MCF 10A (cell line): Measurements from ENCODE around the gene PGM5. TPM values are rescaled to one million over a fixed set of nuclear protein-coding genes. Genes with fewer than 3 reads are reported as not detected.
A peak's percentile ranks its signal among the peaks of the same experiment; 100 is the strongest.

ENCODE experiments used
- BruUV-seq: library from RNA; stranded (reverse); fragments of 400-500 nt; replicated peaks from 2 replicates; lab custom pipeline; 2021; lab: Mats Ljungman, UMichigan
- CTCF ChIA-PET: fragments of 300-600 bp; sonication (Branson Sonifier 250); formaldehyde crosslinking; extraction: SDS; loops from one replicate; lab custom pipeline; 2021; ENCODE audit warnings: antibody characterized with exemption, inconsistent platforms; lab: Yijun Ruan, JAX
- POLR2A ChIA-PET: fragments of 300-600, 350-650 bp; sonication (Branson Sonifier 250); formaldehyde crosslinking; extraction: SDS; loops from one replicate; lab custom pipeline; 2020; ENCODE audit warnings: antibody characterized with exemption, inconsistent platforms; lab: Yijun Ruan, JAX
- DNase-seq: peaks from one replicate; pipeline ENCODE4 v3.0.0-alpha.2; 2018; ENCODE audit not compliant: unreplicated experiment
- H3K27ac Mint-ChIP-seq: one replicate; pipeline ENCODE4 v1.8.0; 2022; ENCODE audit warnings: mild to moderate bottlenecking, low read depth, mixed read lengths; ENCODE audit not compliant: unreplicated experiment
- H3K27me3 Mint-ChIP-seq: one replicate; pipeline ENCODE4 v1.8.0; 2022; ENCODE audit warnings: mixed read lengths; ENCODE audit not compliant: insufficient read depth, unreplicated experiment
- H3K36me3 Mint-ChIP-seq: one replicate; pipeline ENCODE4 v1.8.0; 2022; ENCODE audit warnings: mild to moderate bottlenecking, moderate library complexity, mixed read lengths; ENCODE audit not compliant: insufficient read depth, unreplicated experiment
- H3K4me1 Mint-ChIP-seq: one replicate; pipeline ENCODE4 v1.8.0; 2022; ENCODE audit warnings: mixed read lengths; ENCODE audit not compliant: insufficient read depth, unreplicated experiment
- H3K4me3 Mint-ChIP-seq: one replicate; pipeline ENCODE4 v1.8.0; 2022; ENCODE audit warnings: mild to moderate bottlenecking, moderate library complexity, mixed read lengths; ENCODE audit not compliant: unreplicated experiment
- H3K9me3 Mint-ChIP-seq: one replicate; pipeline ENCODE4 v1.8.0; 2022; ENCODE audit warnings: mixed read lengths; ENCODE audit not compliant: unreplicated experiment
- CTCF ChIP-seq: fragments of 200-600 bp; IDR thresholded peaks from one replicate; pipeline ENCODE4 v1.8.0; 2022; ENCODE audit warnings: antibody characterized with exemption, mild to moderate bottlenecking; ENCODE audit not compliant: unreplicated experiment
- intact Hi-C: fragments of 100-400 bp; cut with micrococcal nuclease; formaldehyde crosslinking; loops from 2 replicates; pipeline ENCODE4 v1.14.1; 2022
- total RNA-seq: library from RNA; stranded (reverse); gene quantifications from 2 replicates; pipeline ENCODE4 v1.2.3, GENCODE V29; 2022

The PGM5 gene
- total RNA-seq, 1 experiment from 2014 or later, result not detected

GRCh38 chr9:68446836-68447235 is 90.4 kb downstream of the PGM5 start:
- Mint-ChIP-seq H3K27me3 (no peaks in the 10 kb centered on the region), H3K9me3 (no peaks in the 10 kb centered on the region)
- POLR2A ChIA-PET, result no interaction called here

GRCh38 chr9:68447611-68448010 is 91.2 kb downstream of the PGM5 start:
- H3K4me3 Mint-ChIP-seq, result no peak overlapping the region
- no peaks in the 10 kb centered on the region for H3K4me1 Mint-ChIP-seq
- H3K27ac Mint-ChIP-seq, result no peak overlapping the region
- H3K36me3 Mint-ChIP-seq, result no peaks in the 10 kb centered on the region
- no peaks in the 10 kb centered on the region for H3K27me3 Mint-ChIP-seq
- CTCF ChIA-PET, result interaction anchor here (0.6 to 1.1 kb wide), 3 partner anchors 24 to 121 kb away, joined by 3 to 4 read pairs (median 3); no protein-coding TSS in a partner anchor
- no peaks in the 10 kb centered on the region for H3K9me3 Mint-ChIP-seq
- no TSS peak for BruUV-seq
- no peak for DNase-seq
- POLR2A ChIA-PET, result no interaction called here
- intact Hi-C loops, result no loop called here
- TF ChIP-seq CTCF, result no peak

More at GRCh38 chr9:68446836-68447235, 90.4 kb downstream of the PGM5 start:
- intact Hi-C loops, result no loop called here
- CTCF ChIA-PET, result interaction anchor here (1.0 to 1.1 kb wide), 2 partner anchors 38 to 122 kb away, joined by 3 read pairs; no protein-coding TSS in a partner anchor
- no peak for DNase-seq
- Mint-ChIP-seq H3K4me1 (no peaks in the 10 kb centered on the region), H3K36me3 (no peaks in the 10 kb centered on the region), H3K4me3 (no peak overlapping the region), H3K27ac (no peak overlapping the region)
- no peak for TF ChIP-seq CTCF
- BruUV-seq, result no TSS peak

- intact Hi-C loops, result no loop called here
- Mint-ChIP-seq H3K27ac (no peak overlapping the region), H3K36me3 (no peaks in the 10 kb centered on the region), H3K4me3 (no peak overlapping the region), H3K27me3 (no peaks in the 10 kb centered on the region), H3K4me1 (peaks cover 4% of the 10 kb centered on the region), H3K9me3 (no peaks in the 10 kb centered on the region)
- ChIA-PET CTCF (no interaction called here), POLR2A (no interaction called here)
- BruUV-seq, result no TSS peak
- TF ChIP-seq CTCF, result no peak
- DNase-seq, result no peak
Measured at GRCh38 chr9:68454579-68455334, 98.3 kb downstream of the PGM5 start.

GRCh38 chr9:68455451-68455850 is 99.0 kb downstream of the PGM5 start:
- peak; percentile 4 for DNase-seq
- no peak overlapping the region for H3K27ac Mint-ChIP-seq
- H3K36me3 Mint-ChIP-seq, result no peaks in the 10 kb centered on the region
- ChIA-PET POLR2A (no interaction called here), CTCF (interaction anchor here (1.2 kb wide), 1 partner anchor 25 kb away, joined by 3 read pairs; no protein-coding TSS in a partner anchor)
- BruUV-seq, result no TSS peak
- intact Hi-C loops, result no loop called here
- no peak overlapping the region for H3K4me3 Mint-ChIP-seq
- no peaks in the 10 kb centered on the region for H3K27me3 Mint-ChIP-seq
- peaks cover 4% of the 10 kb centered on the region for H3K4me1 Mint-ChIP-seq
- no peaks in the 10 kb centered on the region for H3K9me3 Mint-ChIP-seq
- TF ChIP-seq CTCF, result no peak
